Fibroblast of upper back skin (primary cell): Measurements from ENCODE around the gene KRT39.
"Not testable (repeated sequence)": the region's sequence is repeated elsewhere in the genome, so short reads cannot be mapped to it uniquely, and the experiment has no call there.

Experiments
- DNase-seq: peaks from one replicate; pipeline ENCODE4 v3.0.0-alpha.2; 2013

The KRT39 gene

DNA sequence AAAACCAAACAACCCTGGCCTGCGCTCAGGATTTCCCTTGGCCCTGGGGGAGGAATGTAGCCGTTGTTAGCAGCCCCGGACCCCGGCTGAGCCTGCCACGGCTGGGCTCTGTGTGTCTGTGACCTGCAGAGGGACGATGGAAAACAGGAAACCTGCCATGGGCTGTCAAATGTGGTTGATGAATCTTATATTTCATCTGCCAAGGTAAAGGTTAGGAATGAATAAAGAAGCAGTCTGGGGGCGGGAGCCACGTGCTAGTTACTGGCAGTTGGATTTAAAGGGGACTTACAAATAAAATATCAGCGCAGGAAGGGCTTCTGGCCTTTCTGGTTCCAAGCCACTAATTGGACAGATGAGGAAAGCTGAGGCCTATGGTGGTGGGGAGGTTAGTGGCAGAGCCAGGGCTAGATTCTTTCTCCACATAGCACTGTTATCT, 29.3 kb downstream of the KRT39 start, which contains the start of gene KRT23:
Gene KRT23 (minus strand): TSS at position 263 of the 436 bp plus-strand sequence. CDS start 1,043 bp downstream, outside the sequence.
- DNase-seq, result no peak

DNA sequence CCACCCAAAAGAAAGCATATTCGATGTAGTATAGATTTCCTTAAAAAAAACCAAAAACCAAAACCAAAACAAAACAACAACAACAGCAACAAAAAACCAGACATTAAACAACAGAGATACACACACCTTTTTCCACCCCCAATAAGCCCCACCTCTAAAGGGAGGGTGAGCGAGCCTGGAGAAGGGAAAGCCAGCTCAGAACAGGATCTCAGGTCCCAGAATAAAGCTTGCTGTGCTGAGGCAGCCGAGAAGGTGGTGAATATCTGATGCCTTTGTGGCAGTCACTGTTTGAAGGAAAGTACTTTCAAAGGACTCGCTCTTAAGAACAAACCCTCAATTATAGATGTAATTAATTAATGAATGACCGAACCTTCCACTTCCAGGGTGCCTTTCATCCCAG, 29.8 kb downstream of the KRT39 start:
- no peak for DNase-seq

DNA sequence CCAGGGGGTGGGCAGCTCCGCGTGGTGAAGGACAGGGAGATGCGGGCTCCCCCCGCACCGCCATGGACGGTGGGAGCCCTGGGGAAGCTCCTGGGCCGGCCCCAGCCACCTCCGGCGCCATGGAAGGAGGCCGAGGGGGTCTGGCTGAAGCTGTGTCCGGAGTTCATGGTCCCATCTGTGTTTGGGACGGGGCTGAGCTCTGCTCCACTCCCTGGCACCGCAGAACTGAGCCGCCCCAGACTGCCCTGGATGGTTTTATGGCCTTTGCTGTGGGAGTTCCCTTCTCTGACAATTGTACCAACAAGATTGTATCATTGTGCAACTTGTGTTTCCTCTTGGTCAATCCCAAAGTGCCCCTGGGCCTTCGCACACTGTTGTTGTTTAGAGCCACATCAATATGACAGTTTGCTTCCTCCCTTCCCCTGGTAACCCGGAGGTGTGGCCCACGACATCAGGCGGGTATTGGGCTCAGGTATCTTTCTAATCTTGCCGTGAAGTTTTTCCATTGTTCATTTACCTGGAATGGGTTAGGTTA, 30.2 kb downstream of the KRT39 start:
- DNase-seq, result no peak

DNA sequence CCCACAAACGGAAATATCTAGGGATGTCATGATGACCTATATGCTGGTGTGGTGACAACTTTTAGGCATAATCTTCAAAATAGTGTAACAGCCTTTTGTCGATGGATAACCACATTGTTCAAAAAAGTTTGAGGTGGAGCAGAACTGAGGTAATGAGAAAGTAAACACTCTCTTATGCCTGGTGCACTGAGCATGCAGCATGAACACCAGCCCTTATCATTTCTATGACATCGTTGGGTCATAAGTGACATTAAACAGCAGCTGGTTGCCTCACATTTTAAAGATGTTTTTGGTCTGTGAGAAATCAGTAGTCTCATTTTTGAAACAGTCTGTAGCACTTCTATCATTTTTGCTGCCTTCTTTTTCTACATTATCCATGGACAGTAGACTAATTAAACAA, 31.1 kb downstream of the KRT39 start:
- DNase-seq, result no peak

DNA sequence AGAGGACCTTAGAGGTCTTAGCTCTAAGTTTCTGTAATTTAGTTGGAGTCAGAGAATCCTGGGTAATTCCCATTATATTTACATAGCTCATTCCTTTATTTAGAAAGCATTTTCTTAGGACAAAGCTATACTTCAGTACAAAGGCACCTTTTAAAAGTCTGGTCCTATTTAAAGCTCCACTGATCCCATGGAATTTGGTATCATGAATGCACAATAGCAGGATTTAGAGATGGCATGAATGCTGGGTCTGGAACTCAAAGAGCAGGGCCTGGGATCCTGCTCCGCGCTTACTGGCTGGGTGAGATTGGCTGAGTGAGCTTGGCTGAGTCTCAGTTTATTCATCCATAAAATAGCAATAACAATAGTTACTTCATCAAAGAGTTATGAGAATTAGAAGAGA, 34.1 kb downstream of the KRT39 start:
- no peak for DNase-seq

DNA sequence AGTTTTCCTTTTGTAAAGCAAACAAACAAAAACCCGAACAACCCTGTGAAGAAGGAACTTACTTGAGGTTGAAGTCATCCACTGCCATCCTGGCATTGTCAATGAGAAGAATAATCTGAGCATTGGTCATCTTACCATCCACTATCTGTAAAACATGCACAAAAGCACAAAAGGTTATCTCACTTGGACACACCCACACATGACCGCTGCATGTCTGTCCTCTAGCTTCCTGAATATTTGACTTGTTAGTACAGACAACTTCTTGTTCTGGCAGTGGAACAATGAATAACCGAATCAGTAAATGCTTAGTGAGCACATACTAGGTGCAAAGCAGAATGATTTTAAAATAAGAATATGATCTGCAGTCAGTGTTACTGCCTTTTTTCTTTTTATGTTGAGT, 35.4 kb downstream of the KRT39 start:
- no peak for DNase-seq

DNA sequence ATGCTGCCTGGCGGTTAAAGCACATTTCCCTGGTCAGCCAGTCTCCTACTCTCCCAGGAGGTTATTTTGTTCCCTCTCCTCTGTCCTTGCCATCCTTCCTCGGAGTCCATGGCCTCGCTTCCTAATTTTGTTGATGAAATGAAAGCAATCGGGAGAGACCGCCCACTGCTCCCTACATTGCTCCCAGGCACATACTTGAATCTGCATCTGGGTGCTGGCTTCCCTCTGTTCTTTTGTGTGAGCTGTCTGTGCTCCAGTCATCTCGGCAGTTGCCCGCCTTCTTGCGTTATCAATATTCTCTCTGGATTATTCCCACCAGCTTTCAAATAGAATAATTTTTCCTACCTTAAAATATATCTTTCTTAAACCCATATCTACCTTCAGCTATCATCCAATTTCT, 40.4 kb downstream of the KRT39 start:
- no peak for DNase-seq

DNA sequence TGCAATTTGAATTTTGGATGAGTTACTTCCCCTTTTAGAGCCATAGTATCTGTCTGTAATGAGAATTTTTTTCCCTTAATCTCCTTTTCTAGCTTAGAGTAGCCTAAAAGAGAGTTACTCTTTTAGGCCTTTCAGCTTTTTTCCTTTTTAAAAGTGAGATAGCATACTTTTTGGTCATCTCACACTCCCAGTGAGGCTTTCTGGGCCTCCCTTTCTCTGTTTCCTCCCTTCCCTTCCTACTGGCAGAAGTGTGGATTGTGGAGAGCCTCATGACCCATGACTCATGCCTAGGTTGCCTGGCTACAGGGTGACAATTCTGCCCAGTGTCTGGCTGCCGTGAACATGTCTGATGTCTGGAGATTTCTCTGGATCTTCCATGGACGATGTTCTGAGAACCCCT, 44.5 kb downstream of the KRT39 start:
- DNase-seq, result peak; percentile 71

DNA sequence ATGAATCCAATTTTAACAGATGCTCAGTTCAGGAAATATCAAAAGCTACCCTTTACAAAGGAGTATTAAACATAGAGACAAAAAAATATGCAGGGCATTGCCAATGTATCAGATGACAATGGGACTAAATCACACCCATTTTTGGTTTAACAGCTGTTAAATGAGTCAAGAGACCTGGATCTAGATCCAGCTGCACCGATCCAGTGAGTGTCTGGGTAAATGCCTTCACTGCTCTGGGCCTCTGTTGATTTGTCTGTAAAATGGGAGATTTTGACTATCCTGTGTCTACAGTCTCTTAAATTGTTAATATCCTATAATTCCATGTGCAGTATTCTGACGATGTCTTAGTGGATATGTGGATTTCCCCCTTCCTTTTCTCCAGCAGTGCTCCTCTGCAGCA, 45.7 kb downstream of the KRT39 start:
- DNase-seq, result no peak

DNA sequence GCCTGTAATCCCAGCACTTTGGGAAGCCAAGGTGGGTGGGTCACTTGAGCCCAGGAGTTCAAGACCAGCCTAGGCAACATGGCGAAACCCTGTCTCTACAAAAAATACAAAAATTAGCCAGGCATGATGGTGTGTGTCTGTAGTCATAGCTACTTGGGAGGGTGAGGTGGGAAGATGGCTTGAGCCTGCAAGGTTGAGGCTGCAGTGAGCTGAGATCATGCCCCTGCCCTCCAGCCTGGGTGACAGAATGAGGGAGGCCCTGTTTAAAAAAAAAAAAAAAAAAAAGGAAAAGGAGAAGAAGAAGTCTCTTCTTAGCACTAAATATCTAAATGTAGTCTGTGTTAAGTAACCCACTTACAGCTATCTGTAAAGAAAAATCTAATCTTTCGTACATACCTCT, 49.6 kb downstream of the KRT39 start:
- DNase-seq, result not testable (repeated sequence)

DNA sequence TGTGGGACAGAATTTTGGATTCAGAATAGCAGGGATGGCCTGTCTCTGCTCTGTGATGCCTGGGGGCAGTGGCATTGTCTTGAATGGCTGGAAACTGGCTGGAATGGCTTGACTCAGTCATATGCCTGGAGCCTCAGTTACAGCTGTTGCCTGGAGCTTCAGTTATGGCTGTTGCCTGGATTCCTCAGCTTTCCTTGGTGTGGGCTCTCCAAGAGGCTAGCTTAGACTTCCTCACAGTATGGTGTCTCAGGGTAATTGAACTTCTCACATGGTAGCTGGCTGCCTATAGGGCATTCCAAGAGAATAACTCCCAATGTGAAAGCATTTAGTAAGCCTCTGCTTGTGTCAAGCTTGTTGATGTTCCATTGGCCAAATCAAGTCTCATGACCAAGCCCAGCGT, 50.4 kb downstream of the KRT39 start:
- no peak for DNase-seq

DNA sequence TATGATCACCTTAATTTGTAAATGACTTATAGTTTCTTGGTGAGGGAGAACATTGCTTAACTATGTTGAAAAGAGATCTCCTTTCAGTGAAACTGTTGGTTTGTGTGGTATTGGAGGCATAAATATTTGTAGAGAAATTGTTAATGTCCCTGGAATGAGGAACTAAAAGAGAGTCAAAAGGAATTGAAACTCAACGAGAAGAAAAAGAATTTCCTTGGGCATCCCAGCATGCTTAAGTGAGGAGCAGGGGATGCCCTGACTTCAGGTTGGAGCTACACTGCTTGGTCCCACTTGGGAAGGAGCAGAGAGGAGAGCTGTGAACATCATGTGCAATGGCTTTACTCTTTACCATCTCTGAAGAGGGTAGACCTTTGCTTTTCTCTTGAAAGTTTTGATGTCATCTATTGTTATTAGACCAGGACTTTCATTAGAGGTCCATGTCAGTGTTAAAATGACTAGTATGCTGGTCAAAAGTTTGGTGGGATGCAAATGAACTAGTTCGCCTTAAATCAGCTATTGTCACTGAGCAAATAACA, 51.0 kb downstream of the KRT39 start:
- DNase-seq, result peak; percentile 62

DNA sequence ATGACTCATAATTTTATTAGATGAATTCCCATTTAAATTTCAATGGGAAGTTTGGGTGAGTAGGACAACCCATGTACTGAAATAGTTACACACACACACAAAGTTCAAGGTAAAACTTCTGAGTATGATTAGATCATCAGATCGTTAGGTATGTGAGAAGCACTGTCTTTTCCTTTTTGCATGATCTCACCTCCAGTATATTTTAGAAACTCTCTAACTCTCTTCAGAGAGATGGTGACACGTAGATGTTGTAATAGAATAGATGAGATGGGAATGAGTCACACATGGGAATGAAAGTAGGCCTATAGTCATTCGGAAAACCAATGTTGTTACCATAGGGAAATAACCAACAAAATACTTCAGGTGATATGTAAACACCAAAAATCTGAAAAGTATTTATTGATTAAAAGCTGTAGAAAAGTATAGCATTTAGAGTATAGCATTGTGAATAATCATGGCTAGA, 51.5 kb downstream of the KRT39 start:
- DNase-seq, result peak; percentile 94

DNA sequence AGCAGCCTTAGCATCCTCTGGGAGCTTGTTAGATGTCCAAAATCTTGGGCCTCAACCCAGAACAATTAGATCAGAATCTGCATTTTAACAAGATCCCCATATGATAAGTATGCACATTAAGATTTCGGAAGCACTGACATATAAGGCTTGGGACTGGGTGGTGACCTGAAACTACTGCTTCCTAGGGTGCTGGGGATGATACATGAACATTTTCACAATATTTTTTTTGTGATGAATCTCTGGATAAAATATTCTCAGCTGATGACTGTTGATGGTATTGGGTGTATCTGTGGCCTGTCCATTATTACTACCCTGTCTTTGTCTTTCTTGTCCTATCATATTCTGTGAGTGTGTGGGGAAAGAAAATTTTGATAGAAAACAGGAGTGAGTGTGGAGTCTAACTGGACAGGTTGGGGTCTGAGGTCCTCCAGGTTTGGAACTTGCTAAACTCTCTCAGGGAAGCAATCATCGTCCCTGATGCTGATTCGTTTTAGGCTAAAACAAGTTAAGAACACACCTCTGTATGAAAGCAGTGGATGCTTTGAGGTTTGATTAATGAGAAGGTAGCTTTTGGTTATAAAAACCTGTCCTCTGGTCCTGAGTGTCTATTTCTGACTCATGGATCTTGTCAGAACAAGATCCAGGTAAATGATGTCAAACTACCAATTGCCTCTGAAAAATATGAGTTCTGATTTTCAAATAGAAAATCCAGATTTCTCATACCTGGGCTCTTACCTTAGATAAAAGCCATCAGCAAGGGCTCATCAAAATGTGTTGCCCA, 52.5 kb downstream of the KRT39 start:
- no peak for DNase-seq

DNA sequence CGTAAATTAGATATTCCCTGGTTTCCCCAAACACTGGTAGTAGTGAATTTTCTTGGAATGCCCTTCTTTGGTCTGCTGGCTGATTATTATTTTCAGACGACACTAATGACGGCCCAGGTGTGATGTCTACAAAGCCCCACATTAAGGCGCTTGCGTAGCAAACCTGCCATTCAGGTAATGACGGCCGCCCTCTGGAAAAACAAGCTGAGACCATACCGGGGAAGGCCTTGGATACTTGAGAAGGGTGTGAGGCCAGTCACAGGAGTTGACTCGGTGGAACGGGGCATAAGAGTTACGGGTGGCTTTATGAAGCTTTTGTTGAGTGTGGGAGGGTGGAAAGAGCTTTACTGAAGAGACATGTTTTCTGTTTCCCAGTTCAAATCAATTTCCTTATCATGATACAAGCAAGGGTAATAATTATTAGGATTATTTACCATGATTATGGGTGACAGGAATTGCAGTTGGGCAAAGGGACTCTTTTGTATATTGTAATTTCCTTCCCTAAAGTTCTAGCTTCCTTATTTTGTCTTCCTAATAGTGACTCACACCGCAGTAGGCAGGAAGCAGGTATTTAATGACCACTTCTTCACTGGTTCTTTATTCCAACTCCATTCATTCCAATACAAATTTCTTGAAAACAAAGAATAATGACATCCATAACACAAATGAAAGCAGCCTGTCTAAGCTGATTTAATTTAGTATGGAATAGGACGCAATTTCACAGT, 54.1 kb downstream of the KRT39 start:
- no peak for DNase-seq

DNA sequence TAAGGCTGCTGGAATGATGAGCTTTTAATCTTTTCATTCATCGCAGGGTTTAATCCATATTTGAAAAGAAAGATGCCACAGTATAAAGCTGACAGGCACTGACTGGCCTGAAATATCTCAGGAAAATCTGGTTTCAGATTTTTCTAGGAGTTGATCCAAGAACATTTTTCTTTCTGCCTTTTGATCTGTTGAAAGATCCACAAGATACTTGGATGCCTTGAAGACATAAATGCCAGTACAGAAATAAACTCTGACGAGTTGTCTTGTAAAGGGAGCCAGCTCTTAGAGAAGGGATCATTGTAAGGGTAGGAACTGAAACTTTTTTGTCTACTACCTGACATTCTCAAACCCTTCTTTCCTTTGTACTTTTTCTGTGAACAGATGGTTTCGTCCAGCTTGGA, 56.3 kb downstream of the KRT39 start:
- DNase-seq, result peak; percentile 93

DNA sequence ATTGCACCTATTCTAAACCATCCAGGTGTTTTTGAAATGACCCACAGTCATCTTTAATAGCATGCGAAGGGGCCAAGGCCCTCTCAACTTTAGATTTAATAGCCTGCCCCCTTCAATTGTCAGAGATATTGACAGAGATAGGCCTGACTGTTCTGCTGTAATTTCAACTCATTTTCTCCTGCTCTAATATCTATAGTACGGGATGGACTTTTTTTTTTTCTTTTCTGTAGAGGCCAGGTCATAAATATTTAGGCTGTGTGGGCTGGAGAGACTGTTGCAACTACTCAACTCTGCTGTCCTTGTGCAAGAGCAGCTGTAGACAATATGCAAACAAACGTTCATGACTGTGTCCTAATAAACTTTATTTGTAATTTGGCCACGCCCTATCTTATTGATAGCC, 57.0 kb downstream of the KRT39 start:
- peak; percentile 65 for DNase-seq

DNA sequence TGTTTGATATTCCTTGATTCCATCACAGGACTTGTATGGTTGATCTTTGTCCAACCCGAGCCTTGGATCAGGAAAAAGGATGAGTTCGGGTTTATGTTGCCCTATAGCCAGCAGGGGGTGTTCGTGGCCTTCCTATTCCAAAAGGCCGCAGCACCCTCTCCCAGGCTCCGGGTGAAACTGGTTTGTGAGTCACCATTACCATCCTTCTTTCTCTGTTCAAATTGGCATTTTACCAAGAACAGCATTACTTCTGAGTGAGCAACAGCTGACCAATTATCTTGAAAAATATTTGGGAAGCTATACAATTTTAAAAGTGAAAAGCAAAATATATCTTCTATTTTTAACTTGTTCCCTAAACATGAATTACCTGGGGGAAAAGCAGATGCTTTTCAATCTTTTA, 57.4 kb downstream of the KRT39 start:
- peak; percentile 98 for DNase-seq
